H1 (cell line): ENCODE results near the gene CYBRD1. TPM values are rescaled to one million over a fixed set of nuclear protein-coding genes. Genes with fewer than 3 reads are reported as not detected.

Source experiments
- CHD7 ChIP-seq: fragments of 300-600 bp; sonication (generic); IDR thresholded peaks from 2 replicates; pipeline ENCODE4 v1.7.1; 2012; ENCODE audit warnings: low read length, moderate library complexity, mild to moderate bottlenecking, inconsistent platforms; ENCODE audit not compliant: insufficient replicate concordance
- PHF8 ChIP-seq: fragments of 200-600 bp; sonication (generic); conservative IDR thresholded peaks from 2 replicates; pipeline ENCODE4 v1.7.1; 2012; ENCODE audit warnings: low read depth, mild to moderate bottlenecking, inconsistent platforms, low read length, moderate library complexity
- polyA plus RNA-seq, 7 experiments: library from polyadenylated mRNA; depleted of rRNA in 3 of 7; stranded (reverse) in 5 of 7; unstranded in 2 of 7; fragments of >200 nt in 5 of 7; fragments of 200-250 nt in 2 of 7; gene quantifications; 1 replicate in 5 of 7; 2 replicates in 1 of 7; 4 replicates in 1 of 7; pipeline versions ENCODE4 v1.2.1 to v1.2.3, GENCODE V29; 2011 to 2013; ENCODE audit warnings: missing spikeins in 2 of 7, mixed read lengths in 2 of 7
- total RNA-seq: library from RNA; stranded (reverse); fragmentation: NEBNext Ultra II Directional; extraction: Animal tissue kit (Norgen Biotek cat#: 25700); gene quantifications from 2 replicates; pipeline ENCODE4 v1.2.1, GENCODE V29; 2021

Gene CYBRD1
- total and polyA plus RNA-seq, 2 of the 8 experiments (the other 6 are each of a cell fraction or from before 2014, with no cell fraction given) = 10.7 to 12.6 TPM

GRCh38 chr2:171505374-171505773, 16.9 kb upstream of the CYBRD1 start (continued):
- TF ChIP-seq CHD7 (no peak), PHF8 (no peak)
